CD14-positive monocyte (primary cell): ENCODE results near the gene SEMA3D. TPM values are rescaled to one million over a fixed set of nuclear protein-coding genes. Genes with fewer than 3 reads are reported as not detected.

Experiments used
- DNase-seq, 3 donors: peaks; one replicate each; pipeline ENCODE4 v3.0.0-alpha.2; 2011 to 2022
- H2AFZ ChIP-seq: 2 replicates; pipeline ENCODE4 v1.6.0; 2012; ENCODE audit warnings: mild to moderate bottlenecking, low read depth, low read length, inconsistent platforms; ENCODE audit not compliant: insufficient read depth, poor library complexity, severe bottlenecking
- H3K27ac ChIP-seq, 2 donors: 1 replicate in 1 of 2; 2 replicates in 1 of 2; pipeline ENCODE4 v1.5.1; 2012 to 2013; ENCODE audit warnings: low read length in 2 of 2, control low read depth in 1 of 2, inconsistent platforms in 1 of 2, low read depth in 1 of 2, mild to moderate bottlenecking in 1 of 2
- H3K27me3 ChIP-seq, 2 donors: one replicate each; pipeline versions ENCODE4 v1.6.0 to v1.6.1; 2011 to 2013; ENCODE audit warnings: low read length in 2 of 2; ENCODE audit not compliant: control insufficient read depth in 2 of 2, insufficient read depth in 2 of 2
- H3K36me3 ChIP-seq, 2 donors: replicated peaks in 1 of 2; 1 replicate in 1 of 2; 2 replicates in 1 of 2; pipeline versions ENCODE4 v1.5.1 to v1.6.1; 2012 to 2013; ENCODE audit warnings: low read length in 2 of 2, control low read depth in 1 of 2, inconsistent platforms in 1 of 2, mild to moderate bottlenecking in 1 of 2; ENCODE audit not compliant: insufficient read depth in 2 of 2, control insufficient read depth in 1 of 2
- H3K4me1 ChIP-seq, 2 donors: 1 replicate in 1 of 2; 2 replicates in 1 of 2; pipeline versions ENCODE4 v1.5.1 to v1.6.1; 2012 to 2013; ENCODE audit warnings: low read length in 2 of 2, control low read depth in 1 of 2, inconsistent platforms in 1 of 2, mild to moderate bottlenecking in 1 of 2, moderate library complexity in 1 of 2; ENCODE audit not compliant: insufficient read depth in 2 of 2, control insufficient read depth in 1 of 2
- H3K4me2 ChIP-seq: replicated peaks from 2 replicates; pipeline ENCODE3; 2012; ENCODE audit warnings: low read length, moderate library complexity, mild to moderate bottlenecking; ENCODE audit not compliant: poor library complexity, severe bottlenecking; ENCODE audit errors: extremely low read depth
- H3K4me3 ChIP-seq, 3 experiments: fragments of 200-600 bp in 1 of 3; sonication (generic) in 1 of 3; replicated peaks in 1 of 3; 1 replicate in 2 of 3; 2 replicates in 1 of 3; pipeline ENCODE4 v1.5.1; 2011 to 2013; ENCODE audit warnings: low read length in 3 of 3, mild to moderate bottlenecking in 3 of 3, control low read depth in 2 of 3, low read depth in 2 of 3, inconsistent platforms in 1 of 3, moderate library complexity in 1 of 3
- H3K79me2 ChIP-seq: 2 replicates; pipeline ENCODE4 v1.6.0; 2012; ENCODE audit warnings: mild to moderate bottlenecking, control low read depth, inconsistent platforms, low read length, moderate library complexity; ENCODE audit not compliant: insufficient read depth
- H3K9ac ChIP-seq: 2 replicates; pipeline ENCODE4 v1.6.0; 2017; ENCODE audit warnings: low read length, mild to moderate bottlenecking; ENCODE audit not compliant: insufficient read depth, poor library complexity, severe bottlenecking
- H3K9me3 ChIP-seq, 2 donors: replicated peaks in 1 of 2; 1 replicate in 1 of 2; 2 replicates in 1 of 2; pipeline versions ENCODE4 v1.5.1 to v1.6.1; 2012 to 2013; ENCODE audit warnings: low read length in 2 of 2, control low read depth in 1 of 2; ENCODE audit not compliant: control insufficient read depth in 1 of 2, insufficient read depth in 1 of 2
- H4K20me1 ChIP-seq: 2 replicates; pipeline ENCODE4 v1.6.0; 2012; ENCODE audit warnings: mild to moderate bottlenecking, low read length, control low read depth, moderate library complexity; ENCODE audit not compliant: insufficient read depth
- H3K27ac Mint-ChIP-seq, 7 donors: one replicate each; pipeline ENCODE4 v1.8.0; 2020; ENCODE audit warnings: mild to moderate bottlenecking in 7 of 7, mixed read lengths in 7 of 7, moderate library complexity in 6 of 7, inconsistent platforms in 2 of 7
- H3K27me3 Mint-ChIP-seq, 3 donors: one replicate each; pipeline ENCODE4 v1.8.0; 2021 to 2022; ENCODE audit warnings: low read depth in 3 of 3, mild to moderate bottlenecking in 3 of 3, mixed read lengths in 3 of 3, moderate library complexity in 3 of 3, inconsistent platforms in 1 of 3
- H3K36me3 Mint-ChIP-seq, 2 donors: one replicate each; pipeline ENCODE4 v1.8.0; 2020; ENCODE audit warnings: mixed read lengths in 2 of 2, inconsistent platforms in 1 of 2, mild to moderate bottlenecking in 1 of 2
- H3K4me1 Mint-ChIP-seq: one replicate; pipeline ENCODE4 v1.8.0; 2020; ENCODE audit warnings: mild to moderate bottlenecking, mixed read lengths
- H3K4me3 Mint-ChIP-seq, 2 donors: one replicate each; pipeline ENCODE4 v1.8.0; 2020; ENCODE audit warnings: mild to moderate bottlenecking in 2 of 2, mixed read lengths in 2 of 2, moderate library complexity in 1 of 2
- H3K9me3 Mint-ChIP-seq, 7 donors: one replicate each; pipeline ENCODE4 v1.8.0; 2020 to 2022; ENCODE audit warnings: mixed read lengths in 7 of 7, mild to moderate bottlenecking in 6 of 7, moderate library complexity in 6 of 7, inconsistent platforms in 2 of 7
- CTCF ChIP-seq: fragments of 200-600 bp; IDR thresholded peaks from one replicate; pipeline ENCODE4 v1.8.0; 2022; ENCODE audit warnings: antibody characterized with exemption, mild to moderate bottlenecking
- WGBS: methylation state at CpG from one replicate; pipeline ENCODE4 v1.1.5; 2013; ENCODE audit warnings: missing lambda C conversion rate; ENCODE audit not compliant: insufficient coverage; 5-methylcytosine and 5-hydroxymethylcytosine counted together
- intact Hi-C, 2 donors: fragments of 100-400 bp; cut with micrococcal nuclease; formaldehyde crosslinking; loops; one replicate each; pipeline versions ENCODE4 v1.15.0 to v1.15.1; 2023
- polyA plus RNA-seq, 3 donors: library from polyadenylated mRNA; depleted of rRNA in 1 of 3; unstranded in 2 of 3; stranded (reverse) in 1 of 3; fragments of 300-500 nt in 2 of 3; fragments of >200 nt in 1 of 3; fragmentation: Illumina TruSeq in 2 of 3; gene quantifications; 1 replicate in 2 of 3; 2 replicates in 1 of 3; pipeline ENCODE4 v1.2.3, GENCODE V29; 2012 to 2021

The SEMA3D gene
- polyA plus RNA-seq, 3 donors, result not detected

- Mint-ChIP-seq H3K9me3 (peaks cover 0 to 2% (median 0%) of the 10 kb centered on the region in 7 donors), H3K4me1 (peaks cover 14% of the 10 kb centered on the region), H3K4me3 (no peak overlapping the region), H3K27me3 (peaks cover 0 to 2% (median 2%) of the 10 kb centered on the region in 3 donors), H3K36me3 (no peaks in the 10 kb centered on the region), H3K27ac (no peak overlapping the region)
- Histone ChIP-seq H3K4me2 (no peak overlapping the region), H3K27ac (no peak overlapping the region), H3K36me3 (no peaks in the 10 kb centered on the region), H3K9ac (no peak overlapping the region), H3K9me3 (no peaks in the 10 kb centered on the region), H3K4me3 (no peak overlapping the region), H3K79me2 (no peaks in the 10 kb centered on the region), H3K4me1 (peaks cover 0 to 6% of the 10 kb centered on the region in 2 donors), H3K27me3 (no peaks in the 10 kb centered on the region), H4K20me1 (no peaks in the 10 kb centered on the region), H2AFZ (no peak overlapping the region)
- WGBS, result no CpG with 5 or more reads among the region's 2 CpGs
- TF ChIP-seq CTCF, result no peak
- intact Hi-C loops, result no loop called here
- DNase-seq, result no peak
Observed at GRCh38 chr7:85102813-85103350, 84.0 kb downstream of the SEMA3D start.

- H3K27me3 ChIP-seq, result no peaks in the 10 kb centered on the region
Observed at GRCh38 chr7:85101347-85101746, 85.5 kb downstream of the SEMA3D start.

More at GRCh38 chr7:85101347-85101746, 85.5 kb downstream of the SEMA3D start:
- no peak for DNase-seq
- H3K79me2 ChIP-seq, result no peaks in the 10 kb centered on the region
- no peak overlapping the region for H2AFZ ChIP-seq
- Mint-ChIP-seq H3K9me3 (peaks cover 0 to 2% (median 0%) of the 10 kb centered on the region in 7 donors), H3K27me3 (no peaks in the 10 kb centered on the region), H3K4me3 (no peak overlapping the region), H3K36me3 (no peaks in the 10 kb centered on the region), H3K4me1 (peaks cover 14% of the 10 kb centered on the region), H3K27ac (no peak overlapping the region)
- no peak overlapping the region for H3K4me3 ChIP-seq
- H3K4me2 ChIP-seq, result no peak overlapping the region
- no peaks in the 10 kb centered on the region for H3K9me3 ChIP-seq
- H4K20me1 ChIP-seq, result no peaks in the 10 kb centered on the region
- no peak overlapping the region for H3K9ac ChIP-seq
- no peak overlapping the region for H3K27ac ChIP-seq
- H3K4me1 ChIP-seq, result peaks cover 0 to 6% of the 10 kb centered on the region in 2 donors
- no peaks in the 10 kb centered on the region for H3K36me3 ChIP-seq
- WGBS, result no CpG with 5 or more reads among the region's 2 CpGs
- TF ChIP-seq CTCF, result no peak
- intact Hi-C loops, result no loop called here
